Tibial artery (tissue), 4 donors: ENCODE results near the gene KCNQ1.
"Not testable (repeated sequence)": the region's sequence is repeated elsewhere in the genome, so short reads cannot be mapped to it uniquely, and the experiment has no call there.

ENCODE experiments used
- DNase-seq, 2 donors: peaks; one replicate each; pipeline ENCODE4 v3.0.0-alpha.2; 2019
- H3K27ac ChIP-seq, 2 donors: fragments of 200-600 bp; sonication (generic) in 1 of 2; 1 replicate in 1 of 2; 2 replicates in 1 of 2; pipeline ENCODE4 v1.5.1; 2018 to 2019; ENCODE audit warnings: mild to moderate bottlenecking in 1 of 2
- H3K27me3 ChIP-seq, 2 donors: fragments of 200-600 bp; sonication (generic) in 1 of 2; one replicate each; pipeline versions ENCODE4 v1.5.1 to v1.6.0; 2016 to 2019
- H3K36me3 ChIP-seq, 3 donors: fragments of 200-600 bp; sonication (generic) in 2 of 3; one replicate each; pipeline ENCODE4 v1.5.1; 2016 to 2019; ENCODE audit warnings: mild to moderate bottlenecking in 2 of 3
- H3K4me1 ChIP-seq, 4 donors: fragments of 200-600 bp; sonication (generic) in 2 of 4; 1 replicate in 3 of 4; 2 replicates in 1 of 4; pipeline ENCODE4 v1.5.1; 2016 to 2019
- H3K4me3 ChIP-seq, 2 donors: fragments of 200-600 bp; sonication (generic) in 1 of 2; 1 replicate in 1 of 2; 2 replicates in 1 of 2; pipeline ENCODE4 v1.5.1; 2018 to 2019; ENCODE audit warnings: mild to moderate bottlenecking in 2 of 2
- H3K9me3 ChIP-seq, 3 donors: fragments of 200-600 bp; sonication (generic) in 1 of 3; one replicate each; pipeline ENCODE4 v1.5.1; 2016 to 2019
- CTCF ChIP-seq, 2 experiments: fragments of 200-600 bp in 1 of 2; fragments of 450-650 bp in 1 of 2; IDR thresholded peaks; one replicate each; pipeline ENCODE4 v1.5.1; 2017 to 2019; ENCODE audit warnings: antibody characterized with exemption in 2 of 2, mild to moderate bottlenecking in 1 of 2, moderate library complexity in 1 of 2
- intact Hi-C: fragments of 100-400 bp; cut with DNase I; formaldehyde crosslinking; loops from one replicate; pipeline ENCODE4 v1.15.0; 2023; ENCODE audit warnings: low total_unique reads

Gene KCNQ1

GRCh38 chr11:2477254-2477653 is 32.4 kb downstream of the KCNQ1 start:
- Histone ChIP-seq H3K27ac (no peak overlapping the region), H3K36me3 (no peaks in the 10 kb centered on the region)

GRCh38 chr11:2477936-2478335 is 33.1 kb downstream of the KCNQ1 start:
- no peak for TF ChIP-seq CTCF (IDR thresholded peaks at IDR 0.05)
- Histone ChIP-seq H3K4me3 (no peak overlapping the region), H3K36me3 (no peaks in the 10 kb centered on the region), H3K4me1 (no peaks in the 10 kb centered on the region), H3K9me3 (peaks cover 0 to 4% (median 0%) of the 10 kb centered on the region in 3 donors), H3K27me3 (peaks cover 0 to 28% of the 10 kb centered on the region in 2 donors), H3K27ac (no peak overlapping the region)
- DNase-seq = no peak
- intact Hi-C loops = no loop called here

More at GRCh38 chr11:2477254-2477653, 32.4 kb downstream of the KCNQ1 start:
- no peak overlapping the region for H3K4me3 ChIP-seq
- DNase-seq = no peak
- no peak for TF ChIP-seq CTCF (IDR thresholded peaks at IDR 0.05)
- H3K9me3 ChIP-seq = peaks cover 0 to 4% (median 0%) of the 10 kb centered on the region in 3 donors
- H3K4me1 ChIP-seq = no peaks in the 10 kb centered on the region
- intact Hi-C loops = no loop called here
- H3K27me3 ChIP-seq = peaks cover 0 to 33% of the 10 kb centered on the region in 2 donors

GRCh38 chr11:2480067-2480873 is 35.5 kb downstream of the KCNQ1 start:
- H3K4me3 ChIP-seq, H3K27ac ChIP-seq, intact Hi-C loops, DNase-seq, H3K36me3 ChIP-seq, H3K4me1 ChIP-seq, H3K9me3 ChIP-seq: not testable (repeated sequence)
- H3K27me3 ChIP-seq = peaks cover 0 to 17% of the 10 kb centered on the region in 2 donors

GRCh38 chr11:2480874-2481220 is 36.0 kb downstream of the KCNQ1 start:
- no peak for TF ChIP-seq CTCF (IDR thresholded peaks at IDR 0.05)
- peaks cover 0 to 8% (median 0%) of the 10 kb centered on the region in 3 donors for H3K9me3 ChIP-seq
- H3K36me3 ChIP-seq = no peaks in the 10 kb centered on the region
- H3K27me3 ChIP-seq = peaks cover 0 to 14% of the 10 kb centered on the region in 2 donors
- no peak overlapping the region for H3K27ac ChIP-seq
- intact Hi-C loops = no loop called here
- H3K4me3 ChIP-seq = no peak overlapping the region
- DNase-seq = no peak
- H3K4me1 ChIP-seq = no peaks in the 10 kb centered on the region

GRCh38 chr11:2481253-2481652 is 36.4 kb downstream of the KCNQ1 start:
- peaks cover 0 to 9% (median 0%) of the 10 kb centered on the region in 3 donors for H3K9me3 ChIP-seq
- TF ChIP-seq CTCF (IDR thresholded peaks at IDR 0.05) = no peak
- no peak overlapping the region for H3K27ac ChIP-seq
- H3K4me1 ChIP-seq = no peaks in the 10 kb centered on the region
- no peaks in the 10 kb centered on the region for H3K36me3 ChIP-seq
- intact Hi-C loops = no loop called here
- peaks cover 0 to 14% of the 10 kb centered on the region in 2 donors for H3K27me3 ChIP-seq
- H3K4me3 ChIP-seq = no peak overlapping the region
- no peak for DNase-seq

GRCh38 chr11:2482204-2482603 is 37.4 kb downstream of the KCNQ1 start:
- no peak for TF ChIP-seq CTCF (IDR thresholded peaks at IDR 0.05)
- Histone ChIP-seq H3K36me3 (no peaks in the 10 kb centered on the region), H3K27me3 (peaks cover 0 to 14% of the 10 kb centered on the region in 2 donors), H3K27ac (no peak overlapping the region), H3K9me3 (peaks cover 0 to 12% (median 0%) of the 10 kb centered on the region in 3 donors), H3K4me3 (no peak overlapping the region), H3K4me1 (no peaks in the 10 kb centered on the region)
- intact Hi-C loops = no loop called here
- DNase-seq = no peak
